ENCODE results near the gene USO1. TPM values are rescaled to one million over a fixed set of nuclear protein-coding genes. Genes with fewer than 3 reads are reported as not detected.

Gene USO1
- total RNA-seq, 1 donor: 203 TPM

GRCh38 chr4:75729836-75730235, 5.5 kb downstream of the USO1 start:
- TF ChIP-seq, protein P1, sequence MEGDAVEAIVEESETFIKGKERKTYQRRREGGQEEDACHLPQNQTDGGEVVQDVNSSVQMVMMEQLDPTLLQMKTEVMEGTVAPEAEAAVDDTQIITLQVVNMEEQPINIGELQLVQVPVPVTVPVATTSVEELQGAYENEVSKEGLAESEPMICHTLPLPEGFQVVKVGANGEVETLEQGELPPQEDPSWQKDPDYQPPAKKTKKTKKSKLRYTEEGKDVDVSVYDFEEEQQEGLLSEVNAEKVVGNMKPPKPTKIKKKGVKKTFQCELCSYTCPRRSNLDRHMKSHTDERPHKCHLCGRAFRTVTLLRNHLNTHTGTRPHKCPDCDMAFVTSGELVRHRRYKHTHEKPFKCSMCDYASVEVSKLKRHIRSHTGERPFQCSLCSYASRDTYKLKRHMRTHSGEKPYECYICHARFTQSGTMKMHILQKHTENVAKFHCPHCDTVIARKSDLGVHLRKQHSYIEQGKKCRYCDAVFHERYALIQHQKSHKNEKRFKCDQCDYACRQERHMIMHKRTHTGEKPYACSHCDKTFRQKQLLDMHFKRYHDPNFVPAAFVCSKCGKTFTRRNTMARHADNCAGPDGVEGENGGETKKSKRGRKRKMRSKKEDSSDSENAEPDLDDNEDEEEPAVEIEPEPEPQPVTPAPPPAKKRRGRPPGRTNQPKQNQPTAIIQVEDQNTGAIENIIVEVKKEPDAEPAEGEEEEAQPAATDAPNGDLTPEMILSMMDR (IDR thresholded peaks at IDR 0.05; ENCODE audit: insufficient read depth, low read depth, low read length): no peak
- DNase-seq (ENCODE audit: low read depth): peak; percentile 38
- no peak overlapping the region for H3K4me3 ChIP-seq (ENCODE audit: low read depth, low read length)

- no peak overlapping the region for H3K4me3 ChIP-seq (ENCODE audit: low read depth, low read length)
- DNase-seq (ENCODE audit: low read depth): peak; percentile 44
- TF ChIP-seq, protein P1 (IDR thresholded peaks at IDR 0.05; ENCODE audit: insufficient read depth, low read depth, low read length): no peak
Measured at GRCh38 chr4:75733369-75733768, 9.0 kb downstream of the USO1 start.

- no peak for DNase-seq (ENCODE audit: low read depth)
- TF ChIP-seq, protein P1 (IDR thresholded peaks at IDR 0.05; ENCODE audit: insufficient read depth, low read depth, low read length): no peak
- H3K4me3 ChIP-seq (ENCODE audit: low read depth, low read length): no peak overlapping the region
Measured at GRCh38 chr4:75735525-75735924, 11.1 kb downstream of the USO1 start.

- no peak for DNase-seq (ENCODE audit: low read depth)
- no peak overlapping the region for H3K4me3 ChIP-seq (ENCODE audit: low read depth, low read length)
- TF ChIP-seq, protein P1 (IDR thresholded peaks at IDR 0.05; ENCODE audit: insufficient read depth, low read depth, low read length): no peak
Measured at GRCh38 chr4:75736862-75737261, 12.5 kb downstream of the USO1 start.

DNA sequence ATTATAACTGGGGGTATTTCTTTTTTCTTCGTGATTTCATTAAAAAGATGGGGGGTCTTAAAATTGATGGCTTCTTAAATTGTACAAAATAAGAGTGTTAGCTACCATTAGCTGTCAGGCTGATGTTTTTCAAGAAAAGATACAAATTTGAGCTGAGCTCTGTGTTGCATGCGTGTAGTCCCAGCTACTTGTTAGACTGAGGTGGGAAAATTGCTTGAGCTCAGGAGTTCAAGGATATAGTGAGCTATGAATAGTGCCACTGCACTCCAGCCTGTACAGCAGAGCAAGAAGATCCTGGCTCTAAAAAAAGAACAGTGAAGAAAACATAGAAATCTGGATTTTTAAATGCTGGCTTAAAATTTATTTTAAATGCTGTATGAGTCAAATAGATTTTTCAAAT, 13.0 kb downstream of the USO1 start:
- H3K4me3 ChIP-seq (ENCODE audit: low read depth, low read length): no peak overlapping the region
- TF ChIP-seq, protein P1 (IDR thresholded peaks at IDR 0.05; ENCODE audit: insufficient read depth, low read depth, low read length): no peak
- DNase-seq (ENCODE audit: low read depth): no peak

- no peak for DNase-seq (ENCODE audit: low read depth)
- H3K4me3 ChIP-seq (ENCODE audit: low read depth, low read length): no peak overlapping the region
- TF ChIP-seq, protein P1 (IDR thresholded peaks at IDR 0.05; ENCODE audit: insufficient read depth, low read depth, low read length): no peak
Measured at GRCh38 chr4:75741027-75741426, 16.6 kb downstream of the USO1 start.

GRCh38 chr4:75742451-75742850, 18.1 kb downstream of the USO1 start:
- H3K4me3 ChIP-seq (ENCODE audit: low read depth, low read length): no peak overlapping the region
- no peak for DNase-seq (ENCODE audit: low read depth)
- TF ChIP-seq, protein P1 (IDR thresholded peaks at IDR 0.05; ENCODE audit: insufficient read depth, low read depth, low read length): no peak
